NCI-H748 treated with DMSO at 0.1 percent for 48 hours (cell line): Measurements from ENCODE around the gene LYL1.
A peak's percentile ranks its signal among the peaks of the same experiment; 100 is the strongest.

ENCODE experiments used
- DNase-seq: peaks from one replicate; lab custom pipeline; 2025; lab: John Stamatoyannopoulos, UW

LYL1 gene

DNA sequence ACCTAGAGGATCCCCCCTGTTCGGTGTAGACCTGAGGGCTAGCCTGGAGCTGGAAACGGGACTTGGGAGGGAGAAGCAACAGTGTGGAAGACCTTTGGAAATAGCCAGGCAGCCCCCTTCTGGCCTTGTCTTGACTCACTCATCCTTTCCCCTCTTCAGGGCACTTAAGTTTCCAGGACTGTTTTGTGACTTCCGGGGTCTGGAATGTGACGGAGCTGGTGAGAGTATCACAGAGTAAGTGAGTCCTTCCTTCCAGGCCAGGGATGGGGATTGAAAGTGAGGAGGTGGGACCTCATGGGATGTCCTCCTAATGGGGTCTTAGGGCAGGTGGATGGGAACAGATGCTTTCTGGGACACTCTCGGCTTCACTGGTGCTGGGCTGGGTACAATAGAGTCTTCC is 29.4 kb downstream of the LYL1 start:
- no peak for DNase-seq

DNA sequence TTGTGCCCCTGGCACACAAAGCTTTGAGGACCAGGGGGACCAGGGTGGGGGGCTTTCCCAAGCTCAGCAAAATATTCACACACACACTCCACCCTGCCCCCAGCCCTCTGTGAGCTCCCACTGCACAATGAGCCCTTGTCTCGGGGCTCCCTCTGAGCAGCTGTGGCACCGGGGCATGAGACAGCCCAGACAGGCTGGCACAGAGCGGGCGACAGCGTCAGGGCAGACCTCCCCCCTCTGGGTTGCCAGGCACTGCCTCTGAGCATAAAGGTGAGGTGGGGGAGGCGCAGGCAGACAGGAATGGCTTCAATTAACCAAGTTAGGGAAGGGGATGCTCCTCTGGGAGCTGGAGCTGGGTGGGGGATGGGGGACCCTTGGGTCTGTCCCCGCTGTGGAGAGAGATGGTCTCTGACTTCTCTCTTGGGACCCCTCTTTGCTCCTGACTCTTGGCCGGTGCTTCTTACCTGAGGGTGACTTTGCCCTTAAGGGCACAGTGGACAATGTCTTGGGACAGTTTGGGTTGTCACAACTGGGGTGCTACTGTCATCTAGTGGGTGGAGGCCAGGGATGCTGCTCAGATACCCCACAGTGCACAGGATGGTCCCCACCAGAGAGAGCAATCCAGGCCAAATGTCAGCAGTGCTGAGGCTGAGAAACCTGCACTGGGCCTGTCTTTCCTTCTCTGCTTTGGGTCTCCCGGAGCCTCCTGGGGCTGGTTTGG is 30.3 kb downstream of the LYL1 start:
- no peak for DNase-seq

DNA sequence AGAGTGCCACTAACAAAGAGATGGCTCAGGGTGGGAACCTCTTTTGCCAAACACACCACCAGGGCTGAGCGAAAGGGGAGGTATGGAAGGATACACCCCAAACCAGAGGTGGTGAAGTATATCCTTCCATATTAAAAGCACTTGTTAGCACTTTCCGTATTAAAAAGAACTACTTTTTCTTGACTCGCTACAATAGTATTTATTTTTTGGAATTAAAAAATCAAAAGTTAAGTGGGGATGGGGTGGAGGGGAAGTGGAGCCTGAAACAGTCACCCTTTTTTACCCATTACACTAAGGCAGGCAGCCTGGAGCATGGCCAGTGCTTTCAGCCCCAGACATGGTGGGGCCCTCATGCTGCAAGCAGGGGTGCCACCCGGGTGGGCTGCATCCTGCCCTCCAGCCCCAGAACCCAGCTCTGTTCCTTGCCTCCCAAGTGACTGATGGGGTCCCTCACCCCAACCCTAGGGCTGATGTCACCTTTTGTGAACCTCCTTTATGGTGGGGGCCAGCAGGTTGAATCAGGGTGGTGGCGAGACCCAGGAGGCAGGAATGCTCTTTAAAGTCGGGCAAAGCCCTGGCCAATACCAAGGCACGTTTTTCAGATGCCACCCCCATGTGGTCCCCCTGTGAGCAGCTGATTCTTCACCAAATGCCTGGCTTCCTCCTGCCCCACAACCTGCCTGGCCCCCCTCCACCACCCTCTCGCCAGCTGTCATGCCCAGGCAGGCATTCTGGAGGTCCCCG is 31.0 kb downstream of the LYL1 start:
- DNase-seq: no peak

DNA sequence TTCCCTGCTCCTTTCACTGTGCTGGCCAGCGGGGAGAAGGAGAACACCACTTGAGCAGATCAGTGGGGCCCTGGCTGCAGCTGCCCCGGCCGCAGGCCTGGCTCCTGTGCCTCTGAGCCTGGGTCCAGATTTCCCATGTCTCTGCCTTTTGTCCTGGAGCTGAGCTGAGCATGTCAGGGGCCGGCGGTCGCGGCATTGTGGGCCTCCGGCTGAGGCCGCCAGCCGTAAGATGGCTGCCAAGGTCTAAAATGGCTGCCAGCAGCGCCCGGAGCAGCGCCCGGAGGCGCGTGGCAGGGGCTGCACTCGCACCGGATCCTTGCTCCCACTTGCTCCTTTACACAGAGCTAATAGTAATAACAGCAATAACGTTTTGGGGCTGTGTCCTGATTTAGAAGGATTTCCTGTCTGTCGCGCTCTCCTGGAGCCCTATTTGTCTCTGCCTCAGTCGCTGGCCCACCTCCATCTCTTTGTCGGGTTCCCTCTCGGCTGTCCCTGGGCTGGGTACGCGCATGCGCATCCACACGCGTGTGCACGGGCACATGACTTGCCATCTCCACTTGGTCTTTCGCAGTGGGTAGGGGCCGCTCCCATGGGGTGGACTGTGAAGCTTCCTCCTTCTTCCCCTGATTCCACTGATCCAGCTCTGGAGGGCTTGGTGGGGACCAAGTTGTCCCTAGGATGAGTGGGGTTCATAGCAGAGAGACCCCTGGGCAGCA is 32.1 kb downstream of the LYL1 start:
- no peak for DNase-seq

DNA sequence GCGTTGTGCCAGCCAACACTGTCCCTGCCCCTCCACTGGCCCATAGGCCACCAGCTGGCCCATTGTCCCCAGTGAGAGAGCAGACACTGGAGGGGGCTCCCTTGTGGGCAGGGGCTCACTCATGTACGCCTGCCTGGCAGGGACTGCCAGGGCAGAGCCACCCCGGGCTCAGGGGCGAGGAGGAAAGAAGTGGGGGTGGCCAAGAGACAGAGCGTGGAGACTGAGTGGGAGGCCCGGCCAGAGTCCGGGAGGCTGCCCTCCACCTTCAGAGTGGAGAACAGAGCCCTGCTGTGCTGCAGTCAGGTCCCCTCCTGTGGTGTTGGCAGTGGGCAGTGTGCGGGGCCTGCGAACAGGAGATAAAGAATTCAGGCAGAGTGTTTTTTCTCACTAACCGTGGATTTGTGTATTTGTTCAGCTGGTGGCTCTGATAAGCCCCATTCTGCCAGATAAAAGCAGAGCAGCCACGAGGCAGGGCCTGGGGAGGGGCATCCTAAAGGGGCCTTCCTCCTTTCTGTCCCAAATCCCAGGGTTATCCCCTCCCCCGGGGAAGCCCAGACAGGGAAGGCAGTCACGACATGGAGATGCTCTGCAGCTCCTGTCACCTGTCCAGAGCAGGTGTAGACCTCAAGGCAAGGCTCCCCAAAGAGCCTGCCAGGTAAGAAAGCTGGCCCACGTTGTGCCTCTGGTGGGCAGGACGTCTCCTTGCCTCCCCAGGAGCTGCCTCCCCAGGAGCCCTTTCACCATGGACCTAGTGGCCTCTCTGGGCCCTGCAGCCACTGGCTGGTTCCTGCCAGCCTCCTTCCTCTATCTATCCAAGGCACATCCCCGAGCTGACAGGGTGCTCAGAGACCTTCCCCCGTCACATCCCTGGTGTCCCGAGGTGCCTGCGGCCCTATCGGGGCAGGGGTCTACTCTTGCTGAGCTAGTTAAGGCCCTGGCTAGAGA is 33.0 kb downstream of the LYL1 start:
- no peak for DNase-seq

DNA sequence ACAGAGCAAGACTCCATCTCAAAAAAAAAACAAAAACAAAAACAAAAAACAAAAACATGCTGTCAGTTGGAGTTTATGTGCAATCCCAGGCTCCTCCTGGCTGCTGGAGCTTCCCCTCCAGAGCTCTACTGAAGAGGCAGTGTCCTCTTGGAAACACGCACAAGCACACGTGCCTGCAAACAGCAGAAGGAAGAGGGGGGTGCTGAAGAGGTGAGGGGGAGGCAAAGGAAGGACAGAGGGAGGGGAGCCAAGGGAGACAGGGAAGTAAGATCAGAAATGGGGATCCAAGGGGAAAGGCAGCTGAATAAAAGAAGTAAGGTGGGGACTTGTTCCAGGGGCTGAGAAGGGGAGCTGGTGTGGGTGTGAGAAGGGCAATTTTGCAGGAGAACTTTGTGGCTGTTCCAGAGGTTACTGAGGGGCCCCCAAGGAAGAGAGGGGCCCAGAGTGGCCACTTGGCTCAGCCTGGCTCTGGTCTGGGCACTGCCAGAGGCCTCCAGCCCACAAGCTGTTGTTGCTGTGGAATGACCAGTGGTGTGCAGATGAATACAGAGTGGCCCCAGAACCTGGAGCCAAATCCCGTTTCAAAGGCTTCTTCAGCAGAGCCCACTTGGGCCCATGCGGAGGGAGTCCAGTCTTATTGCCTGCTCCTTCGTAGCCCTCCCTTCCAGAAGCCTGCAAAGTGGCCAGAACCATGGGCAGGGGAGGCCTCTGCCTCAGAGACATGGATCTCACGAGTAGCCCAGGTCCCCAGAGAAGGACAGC is 34.4 kb downstream of the LYL1 start:
- DNase-seq: no peak

DNA sequence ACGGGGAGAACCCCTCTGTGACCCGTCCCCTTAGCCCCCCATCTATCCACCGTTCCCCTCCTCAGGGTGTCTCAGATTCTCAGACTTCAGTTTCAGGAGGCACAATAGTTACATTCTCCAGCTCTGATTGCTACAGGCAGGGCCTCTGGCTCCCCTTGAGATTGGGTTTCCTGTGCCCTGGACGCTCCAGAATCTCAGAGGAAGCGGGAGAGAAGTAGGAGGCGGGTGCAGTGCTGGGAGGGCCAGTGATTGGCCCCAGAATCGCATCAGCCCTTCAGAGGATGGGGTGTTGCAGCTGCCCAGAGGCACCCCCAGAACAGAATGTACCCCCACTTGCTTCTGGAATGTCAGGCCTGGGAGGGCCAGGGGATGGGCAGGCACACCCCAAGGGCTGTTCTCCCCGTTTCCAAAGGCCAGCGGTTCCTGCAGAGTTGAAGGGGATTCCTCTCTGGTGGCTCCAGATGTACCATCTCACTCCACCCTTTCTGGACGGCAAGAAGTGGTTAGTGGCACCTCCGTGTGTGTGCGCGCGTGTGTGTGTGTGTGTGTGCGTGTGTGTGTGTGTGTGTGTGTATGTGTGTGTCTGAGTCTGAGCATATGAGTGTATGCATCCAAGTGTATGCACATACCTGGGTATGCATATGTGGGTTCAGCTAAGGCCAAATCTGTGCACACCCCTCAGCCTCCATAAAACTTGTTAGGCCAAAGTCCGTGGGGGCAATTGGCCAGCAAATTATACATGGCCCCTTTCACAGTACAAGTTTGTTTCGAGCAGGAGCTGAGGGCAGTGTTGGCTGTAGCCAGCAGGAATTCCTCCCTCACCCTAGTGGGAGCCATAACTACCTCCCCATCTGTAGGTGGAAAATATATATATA is 35.5 kb downstream of the LYL1 start:
- no peak for DNase-seq

DNA sequence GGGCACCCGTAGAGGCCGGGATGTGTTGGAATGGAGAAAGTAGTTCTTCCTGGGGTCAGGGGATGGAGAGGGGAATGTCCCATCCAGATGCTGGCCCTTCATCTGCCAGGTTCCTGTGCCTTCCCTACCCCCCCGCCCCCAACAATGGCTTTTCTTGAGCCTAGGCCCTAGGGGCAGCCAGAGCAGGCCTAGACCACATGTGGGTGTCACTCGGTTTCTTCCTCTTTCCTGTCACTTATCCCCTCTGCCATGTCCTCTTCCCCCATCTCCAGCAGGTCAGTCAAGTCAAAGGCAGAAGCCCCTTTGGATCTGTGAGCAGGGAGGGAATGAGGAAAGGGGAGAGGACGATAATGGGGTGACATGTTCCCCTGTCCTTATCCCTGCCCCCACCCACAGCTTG is 36.4 kb downstream of the LYL1 start:
- DNase-seq: no peak

DNA sequence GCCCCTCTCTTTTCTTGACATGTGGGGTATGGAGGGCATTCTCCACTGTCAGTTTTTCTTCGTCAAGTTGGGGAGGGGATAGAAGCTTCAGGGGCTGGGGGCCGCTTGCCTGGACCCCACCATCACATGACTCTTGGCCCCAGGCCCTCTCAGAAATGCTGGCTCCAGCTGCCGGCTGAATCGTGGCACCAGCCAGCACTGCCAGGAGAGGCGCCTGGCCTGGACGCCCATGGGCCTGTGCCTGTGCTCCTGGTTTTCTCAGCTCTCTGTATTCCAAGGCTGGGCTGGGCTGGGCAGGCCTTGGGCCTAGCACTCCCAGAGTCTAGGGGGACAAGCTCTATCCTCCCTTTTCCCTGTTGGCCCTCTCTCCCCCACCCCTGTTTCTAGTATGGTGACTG is 38.6 kb downstream of the LYL1 start:
- no peak for DNase-seq

DNA sequence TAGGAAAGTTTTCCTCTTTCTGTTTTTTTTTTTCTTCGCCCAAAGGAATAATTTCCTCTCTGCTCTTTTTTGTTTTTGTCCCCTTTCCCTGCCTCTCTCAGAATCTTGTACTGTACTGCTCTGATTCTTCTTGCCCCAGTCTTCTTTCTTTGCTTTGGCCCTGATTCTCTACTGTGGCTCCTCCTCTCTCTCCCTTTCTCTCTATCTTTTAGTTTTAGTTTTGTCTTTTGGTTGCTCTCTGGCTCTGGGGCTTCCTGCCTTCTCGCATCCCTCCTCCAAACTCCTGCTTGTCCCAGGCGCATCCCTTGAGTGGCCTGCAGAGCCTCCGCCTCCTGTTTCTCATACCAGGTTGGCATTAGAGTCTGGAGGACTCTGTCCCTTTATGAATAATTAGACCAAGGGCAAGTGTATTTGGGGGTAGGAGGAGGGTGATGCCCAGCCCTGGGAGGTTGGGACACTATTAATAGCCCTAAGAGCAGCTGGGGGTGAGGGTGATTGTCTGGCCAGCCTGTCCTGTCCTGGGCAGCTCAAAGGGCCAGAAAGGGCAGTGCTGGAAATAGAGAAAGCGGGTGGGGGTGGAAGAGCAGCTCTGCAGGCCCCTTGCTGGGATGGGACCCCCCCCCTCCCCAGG is 39.1 kb downstream of the LYL1 start:
- no peak for DNase-seq

DNA sequence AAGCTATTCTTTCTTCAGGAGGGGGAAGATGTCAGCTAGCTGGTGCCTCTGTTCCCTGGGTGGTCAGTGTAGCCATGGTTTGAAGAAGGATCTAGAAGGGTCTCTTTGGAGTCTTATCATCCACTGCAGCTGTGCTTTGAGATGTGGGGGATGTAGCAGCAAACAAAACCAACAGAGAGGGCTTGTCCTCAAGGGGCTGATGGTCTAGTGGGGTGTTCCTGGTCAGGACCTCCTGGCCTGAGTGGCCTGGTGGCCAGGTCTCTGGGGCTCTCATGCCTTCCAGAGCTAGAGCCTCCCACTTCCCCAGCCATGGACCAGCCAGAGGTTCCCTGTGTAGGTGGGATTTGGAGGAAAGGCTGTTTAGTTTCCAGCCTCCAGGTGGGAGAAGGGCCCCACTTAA is 40.3 kb downstream of the LYL1 start:
- no peak for DNase-seq

DNA sequence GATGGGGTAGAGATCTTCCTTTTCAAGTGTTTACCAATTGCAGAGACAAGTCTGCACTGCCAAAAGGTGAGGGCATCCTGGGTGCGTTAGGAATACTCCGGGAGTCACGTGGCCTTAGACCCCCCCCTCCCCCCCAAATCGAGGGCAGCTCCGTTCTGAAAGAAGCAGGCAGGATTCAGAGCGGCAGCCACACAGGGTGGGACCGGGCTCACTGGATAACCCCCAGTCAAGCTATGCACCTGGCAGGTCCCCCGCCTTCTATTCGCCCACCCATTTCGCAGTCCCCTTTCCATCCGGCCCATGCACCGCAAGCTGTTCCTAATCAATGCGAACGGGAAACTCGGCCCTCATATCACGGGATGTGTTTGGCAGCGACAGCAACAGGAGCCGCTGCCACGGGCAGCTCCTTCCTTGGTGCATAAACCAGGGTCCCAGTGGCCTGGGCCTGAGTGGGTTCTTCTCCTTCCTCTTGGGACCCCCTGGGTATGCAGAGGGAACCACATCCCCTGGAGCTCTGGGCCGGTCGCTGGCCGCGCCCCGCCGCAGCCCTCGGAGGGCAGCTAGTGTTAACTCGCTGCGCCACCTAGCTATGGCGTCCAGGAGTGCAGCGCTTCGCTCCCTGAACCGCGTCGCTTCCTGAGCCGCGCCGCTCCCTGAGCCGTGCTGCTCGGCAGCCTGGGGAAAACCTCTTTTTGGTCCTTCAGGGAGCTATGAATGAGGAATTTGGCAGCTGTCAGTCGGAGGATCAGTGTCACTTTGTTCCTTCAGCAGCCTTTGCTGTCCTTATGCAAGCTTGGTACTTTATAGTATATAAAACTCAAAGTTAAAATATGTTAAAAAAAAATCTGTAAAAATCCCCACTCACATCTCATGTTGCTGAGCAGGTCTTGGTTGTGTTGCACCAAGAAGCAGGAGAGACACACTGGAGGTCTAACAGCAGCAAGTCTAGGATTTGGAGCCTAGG is 41.4 kb downstream of the LYL1 start:
- DNase-seq: peak; percentile 51

DNA sequence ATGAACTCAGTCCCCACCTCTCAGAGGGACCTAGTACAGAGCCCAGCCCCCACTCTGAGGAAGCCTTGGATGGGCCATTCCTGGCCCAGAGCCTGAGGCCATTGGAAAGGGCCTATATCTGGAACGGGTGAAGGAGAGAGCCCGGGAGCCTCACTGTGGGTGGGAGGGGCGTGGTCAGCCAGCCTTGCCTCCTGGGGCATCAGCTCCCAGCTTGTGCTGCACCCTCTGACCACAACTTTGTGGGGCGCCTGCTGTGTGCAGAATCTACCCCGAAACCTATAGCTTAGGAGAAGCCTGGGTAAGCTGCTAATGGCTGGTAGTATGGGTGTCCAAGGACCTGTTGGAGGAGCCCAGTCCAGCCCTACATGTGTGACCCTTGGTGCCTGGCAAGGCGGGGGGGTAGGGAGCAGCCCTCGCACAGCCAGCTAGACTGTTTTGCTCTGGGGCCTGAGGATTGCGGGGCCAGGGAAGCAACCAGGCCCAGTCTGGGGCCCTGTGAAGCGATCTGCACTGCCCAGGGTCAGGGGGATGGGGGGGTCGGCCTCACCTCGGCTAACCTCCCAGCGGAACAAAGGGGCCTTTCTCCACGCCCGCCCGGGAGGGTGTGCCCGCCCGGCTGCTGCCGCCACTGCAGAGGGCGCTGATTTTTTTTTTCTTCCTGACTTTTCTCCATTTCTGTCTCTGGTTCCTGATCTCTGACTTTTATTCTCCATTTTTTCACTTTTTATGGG is 42.3 kb downstream of the LYL1 start:
- no peak for DNase-seq

DNA sequence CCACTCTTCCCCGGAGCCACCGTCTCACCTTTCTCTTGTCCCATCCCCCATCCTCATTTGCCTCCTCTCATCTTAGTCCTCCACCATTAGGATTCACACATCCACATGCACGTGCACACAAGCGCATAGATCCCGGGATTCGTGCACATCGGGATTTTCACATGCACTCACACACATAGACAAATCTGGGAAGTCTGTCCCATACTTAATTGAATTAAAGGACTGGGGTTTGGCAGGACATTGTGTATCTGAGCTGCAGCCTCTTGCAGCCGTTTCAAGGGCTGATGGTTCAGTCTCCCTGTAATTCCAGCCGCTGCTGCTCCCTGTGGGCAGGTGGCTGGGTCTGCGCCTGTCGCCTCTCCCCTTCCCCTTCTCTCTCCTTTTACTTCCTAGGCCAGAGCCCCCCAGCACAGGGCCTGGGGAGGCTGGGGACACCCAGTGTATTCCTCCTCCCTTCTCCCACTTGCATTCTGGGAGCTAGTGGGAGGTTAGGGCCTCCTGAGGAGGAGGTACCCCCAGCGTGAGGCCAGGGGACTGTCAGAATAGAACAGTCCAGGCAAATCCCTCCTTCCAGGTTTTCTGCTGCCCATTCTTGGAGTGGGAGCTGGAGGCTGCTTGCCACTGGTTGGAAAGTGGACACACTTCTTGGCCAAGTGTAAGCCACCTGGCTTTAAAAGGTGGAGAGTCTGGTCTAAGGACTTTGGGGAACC is 43.6 kb downstream of the LYL1 start:
- no peak for DNase-seq

DNA sequence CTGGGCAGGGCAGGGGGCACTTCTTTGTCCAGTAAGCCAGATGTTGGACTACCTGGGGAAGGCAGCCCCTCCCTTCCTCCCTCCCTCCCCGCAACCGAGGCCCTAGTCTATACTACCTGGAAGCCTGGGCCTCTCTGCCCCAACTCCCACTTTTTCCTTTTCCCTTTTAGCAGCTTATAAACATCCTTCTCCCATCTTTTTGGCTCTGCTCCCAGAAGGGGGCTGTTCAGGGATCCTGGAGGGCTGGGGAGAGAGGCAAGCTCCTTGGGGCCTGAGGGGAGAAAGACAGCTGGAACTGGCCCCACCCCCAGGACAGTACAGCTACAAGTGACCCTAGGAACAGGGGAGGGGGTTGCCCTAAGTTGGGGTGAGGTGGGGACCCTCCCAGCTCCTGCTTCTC is 44.9 kb downstream of the LYL1 start:
- DNase-seq: no peak

DNA sequence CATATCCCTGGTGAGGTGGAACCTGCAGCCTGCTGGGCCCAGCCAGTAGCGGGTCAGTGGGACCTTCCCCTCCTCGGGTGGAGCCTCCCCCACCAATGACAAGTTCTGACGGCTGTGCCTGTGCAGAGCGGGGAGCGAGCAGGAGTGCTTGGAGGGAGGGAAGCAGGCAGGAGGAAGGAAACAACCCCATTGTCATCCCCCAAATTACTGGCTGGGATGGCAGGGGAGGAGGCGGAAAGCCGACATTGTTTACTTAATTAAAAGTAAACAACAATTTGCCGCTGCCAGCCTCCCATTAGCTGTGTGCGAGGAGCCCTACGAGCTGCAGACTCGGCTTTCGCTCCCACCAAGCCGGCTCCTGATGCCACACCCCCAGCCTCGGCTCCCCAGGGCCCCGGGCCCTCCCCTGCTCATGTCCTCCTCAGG is 45.5 kb downstream of the LYL1 start:
- DNase-seq: peak; percentile 61

DNA sequence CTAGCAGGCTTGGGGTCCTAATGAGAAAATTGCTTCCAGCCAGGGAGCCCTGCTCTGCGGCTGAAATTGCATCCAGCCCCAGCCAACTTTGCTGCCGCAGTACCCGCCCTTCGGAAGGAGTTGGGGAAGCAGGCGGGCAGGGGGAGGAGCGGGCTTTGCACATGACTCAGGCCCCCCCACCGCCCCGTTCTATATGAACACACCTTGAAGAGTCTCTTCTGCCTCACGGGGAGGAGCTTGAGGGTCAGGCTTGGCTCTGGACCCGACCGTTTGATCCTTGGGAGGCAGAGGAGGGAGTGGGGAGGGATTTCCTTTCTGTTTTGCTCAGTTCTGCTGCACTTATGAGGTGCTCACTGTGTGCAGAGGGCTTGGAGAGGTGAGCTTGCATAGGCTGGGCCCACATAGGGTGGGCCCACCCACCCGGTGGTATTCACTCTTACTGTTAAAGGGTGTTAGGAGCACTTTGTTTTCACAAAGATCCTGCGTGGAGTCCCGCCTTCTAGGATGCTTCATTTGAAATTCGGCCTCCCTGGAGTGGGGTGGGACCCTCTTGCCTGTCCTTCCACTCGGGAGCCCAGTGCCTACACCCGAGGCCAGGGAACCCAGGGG is 46.5 kb downstream of the LYL1 start:
- DNase-seq: no peak
